Fibroblast of skin of right biceps (primary cell): Measurements from ENCODE around the gene FAM186B.

ENCODE experiments used
- DNase-seq: peaks from one replicate; pipeline ENCODE4 v3.0.0-alpha.2; 2013

FAM186B gene

GRCh38 chr12:49567611-49568441 is 37.6 kb downstream of the FAM186B start, which contains the start of gene MCRS1:
Gene MCRS1 (minus strand): TSS chr12:49568142. CDS start chr12:49566731, 1,411 bp downstream.
- DNase-seq = peak; percentile 91

DNA sequence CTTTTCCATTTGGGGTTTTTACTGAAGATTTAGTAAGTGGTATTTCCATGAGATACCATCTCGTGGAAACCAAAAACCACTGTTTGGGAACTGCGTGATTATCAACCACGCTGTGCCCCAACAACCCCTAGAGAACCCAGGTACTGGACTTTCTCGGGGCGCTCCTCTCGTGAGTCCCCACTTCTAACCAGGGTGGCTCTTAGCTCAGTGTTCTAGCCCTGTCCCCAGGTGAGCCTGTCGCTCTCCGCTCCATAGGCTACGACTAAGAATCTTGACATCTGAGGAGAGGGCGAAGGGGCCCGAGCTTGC is 38.2 kb downstream of the FAM186B start:
- no peak for DNase-seq

DNA sequence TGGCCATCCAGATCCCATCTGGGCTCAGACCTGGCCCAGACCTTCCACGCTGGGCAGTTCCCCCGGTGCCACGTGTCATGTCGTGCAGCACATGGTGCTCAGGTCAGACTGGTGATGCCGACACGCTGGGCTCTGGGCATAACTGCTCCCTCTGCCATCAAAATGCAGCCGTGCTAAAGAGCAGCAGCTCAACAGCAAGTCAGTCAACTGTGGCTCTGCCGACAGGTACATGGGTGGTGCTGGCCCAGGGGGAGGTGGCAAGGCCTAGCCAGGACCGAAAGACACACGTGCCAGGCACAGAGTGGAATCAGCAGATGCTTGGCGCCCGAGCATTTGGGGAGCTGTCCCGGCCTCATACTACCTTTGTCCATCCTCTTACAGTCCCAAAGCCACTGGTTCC is 39.1 kb downstream of the FAM186B start:
- no peak for DNase-seq

DNA sequence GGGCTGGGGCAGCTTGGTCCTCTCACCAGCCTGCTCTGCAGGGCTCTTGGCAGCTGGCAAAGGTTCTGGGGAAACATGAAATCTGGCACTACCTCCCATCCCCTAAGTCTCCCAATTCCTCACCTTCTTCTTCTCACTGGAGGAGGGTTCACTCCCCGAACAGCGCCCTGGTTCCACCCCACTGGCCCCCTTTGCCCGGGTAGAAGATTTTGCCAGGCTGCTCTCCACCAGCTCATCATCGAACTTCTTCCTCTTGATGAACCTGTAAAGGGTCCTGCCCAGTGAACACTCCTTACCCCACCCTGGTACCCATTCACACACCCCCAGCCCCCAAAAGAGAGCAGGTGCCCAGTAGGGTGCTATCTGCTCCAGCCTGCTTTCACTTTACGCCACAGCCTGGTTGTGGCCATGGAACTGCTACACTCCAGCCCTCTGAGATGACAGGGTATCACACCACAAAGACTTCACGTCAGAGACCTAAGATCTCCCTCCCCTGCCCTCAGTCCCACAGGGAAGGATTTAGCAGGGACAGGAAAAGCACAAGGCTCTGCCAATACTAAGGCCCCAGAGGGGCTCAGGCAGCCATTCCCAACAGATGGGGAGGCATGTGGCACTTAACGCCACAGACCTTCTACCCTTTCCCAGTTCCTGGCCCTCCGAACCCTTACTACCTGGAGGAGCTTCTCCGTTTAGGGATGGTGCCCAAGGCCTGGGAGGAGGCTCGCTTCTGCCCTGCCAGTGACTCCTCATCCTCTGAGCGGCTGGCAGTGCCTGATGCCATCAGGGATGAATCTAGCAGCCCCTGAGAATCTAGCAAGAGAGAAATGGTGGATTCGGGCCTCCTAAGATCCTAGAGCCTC is 39.8 kb downstream of the FAM186B start:
- no peak for DNase-seq

- DNase-seq = no peak
Observed at GRCh38 chr12:49564686-49565405, 40.6 kb downstream of the FAM186B start.

DNA sequence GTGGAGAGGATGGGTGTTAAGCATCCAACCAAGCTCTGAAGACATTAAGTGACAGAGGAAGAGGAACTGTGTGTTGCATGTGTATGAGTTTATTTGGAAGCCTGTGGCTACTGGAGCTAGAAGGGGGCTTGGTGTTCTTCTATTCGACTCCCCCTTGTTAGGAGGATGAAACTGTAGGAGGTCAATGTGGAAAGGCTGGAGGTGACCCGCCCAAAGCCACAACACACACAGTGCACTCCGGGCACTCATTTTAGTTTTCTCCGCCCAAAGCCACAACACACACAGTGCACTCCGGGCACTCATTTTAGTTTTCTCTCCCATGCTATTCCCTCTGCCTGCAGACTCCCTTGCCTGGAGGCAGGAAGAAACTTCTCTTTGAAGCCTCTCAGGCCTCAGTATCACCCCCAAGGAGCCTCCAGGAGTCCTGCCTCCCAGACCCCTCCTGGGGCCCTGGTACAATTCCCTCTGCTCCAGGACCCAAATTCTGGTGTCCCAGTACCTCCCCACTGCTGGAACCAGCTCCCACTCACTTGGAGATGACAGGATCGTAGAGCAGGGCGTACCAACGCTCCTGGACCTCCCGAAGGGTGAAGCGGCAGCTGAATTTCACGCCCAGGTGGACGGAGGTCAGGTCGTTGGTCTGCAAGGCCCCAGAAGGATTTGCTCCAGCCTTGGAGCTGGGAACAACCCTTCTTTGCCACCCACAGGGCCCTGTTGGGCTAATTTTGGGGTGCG is 41.3 kb downstream of the FAM186B start:
- DNase-seq = no peak

DNA sequence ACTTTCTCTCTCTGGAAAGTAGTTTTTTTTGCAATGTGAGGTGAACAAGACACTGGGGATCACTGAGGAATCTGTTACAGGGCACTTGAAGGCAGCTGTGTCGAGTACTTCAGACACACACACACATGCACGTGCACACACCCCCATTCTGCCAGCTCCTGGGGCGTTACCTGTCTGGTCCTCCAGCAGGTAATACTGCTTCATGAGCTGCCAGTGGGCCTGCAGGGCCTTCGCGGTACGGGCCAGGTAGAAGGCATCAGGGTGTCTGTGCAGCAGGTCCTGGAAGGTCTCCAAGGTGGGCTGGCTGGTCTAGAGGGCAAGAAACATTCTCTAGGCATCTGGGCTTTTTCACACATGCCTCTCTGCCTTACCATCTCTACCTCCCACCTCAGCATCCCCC is 42.6 kb downstream of the FAM186B start:
- no peak for DNase-seq

GRCh38 chr12:49562233-49562632 is 43.2 kb downstream of the FAM186B start:
- DNase-seq = no peak

DNA sequence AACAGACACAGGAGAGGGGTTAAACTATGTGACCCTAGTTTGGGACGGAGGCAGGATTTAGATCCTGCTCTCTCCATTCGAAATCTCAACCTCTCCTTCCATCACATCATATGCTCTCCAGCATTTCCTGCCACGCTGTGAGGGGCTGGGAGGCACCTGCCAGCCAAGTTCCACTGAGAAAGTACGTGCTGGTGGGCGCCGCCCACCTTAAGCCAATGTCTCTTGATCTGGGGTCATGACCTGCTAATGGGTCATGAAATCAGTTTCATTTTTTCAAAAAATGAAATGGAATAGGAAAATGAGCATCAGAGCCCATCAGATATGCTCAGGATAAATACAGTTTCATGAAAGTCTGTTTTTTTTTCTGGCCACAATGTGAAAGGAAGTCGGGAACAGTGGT is 44.7 kb downstream of the FAM186B start:
- DNase-seq = no peak

DNA sequence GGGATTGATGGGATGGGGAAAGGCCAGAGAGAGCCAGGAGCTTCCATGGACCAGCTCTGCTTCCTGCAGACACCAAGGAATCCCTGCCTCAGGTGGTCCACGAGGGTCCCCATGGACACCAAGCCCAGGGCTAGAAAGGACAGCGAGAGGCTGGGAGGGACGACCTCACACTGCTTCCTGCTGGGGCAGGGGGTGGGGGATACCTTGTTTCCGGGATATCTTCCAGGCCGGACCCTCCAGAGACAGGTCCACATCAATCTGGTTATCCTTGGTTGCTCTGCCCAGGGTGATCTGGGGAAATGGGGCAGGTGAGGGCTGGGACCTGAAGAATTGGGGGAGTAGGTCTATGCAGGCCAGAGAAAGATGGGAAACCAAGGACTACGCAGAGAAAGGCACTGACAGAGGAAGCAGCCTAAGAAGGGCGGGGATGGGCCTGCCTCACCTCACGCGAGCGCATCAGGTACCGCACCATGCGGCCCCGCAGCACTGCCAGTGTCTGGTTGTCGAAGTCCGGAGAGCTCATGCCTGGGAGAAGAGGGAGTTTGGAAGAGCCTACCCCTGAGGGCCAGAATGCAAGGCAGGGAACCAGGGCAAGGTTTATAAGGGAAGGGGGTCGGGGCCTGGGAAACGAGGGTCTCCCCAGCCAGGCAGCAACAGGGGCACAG is 46.3 kb downstream of the FAM186B start:
- no peak for DNase-seq

DNA sequence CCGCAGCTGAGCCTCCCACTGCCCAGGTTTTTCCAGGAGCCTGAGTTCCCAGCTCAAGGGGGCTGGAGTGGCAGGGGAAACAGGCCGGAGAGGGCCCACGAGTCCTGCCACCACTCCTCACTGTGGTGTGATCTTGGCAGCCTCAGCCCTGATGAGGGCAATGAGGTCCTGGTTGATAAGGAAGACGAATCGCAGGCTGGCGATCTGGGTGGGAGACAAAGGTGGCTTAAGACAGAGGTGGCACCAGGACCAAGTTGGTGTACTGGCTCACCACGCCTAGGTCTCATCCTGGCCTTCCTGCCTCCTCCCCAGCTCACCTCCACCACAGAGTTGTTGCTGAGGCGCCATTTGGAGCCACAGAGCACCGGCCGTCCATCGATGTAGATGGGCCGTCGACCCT is 46.9 kb downstream of the FAM186B start:
- DNase-seq = no peak

- DNase-seq = no peak
Observed at GRCh38 chr12:49557917-49558215, 47.6 kb downstream of the FAM186B start.

DNA sequence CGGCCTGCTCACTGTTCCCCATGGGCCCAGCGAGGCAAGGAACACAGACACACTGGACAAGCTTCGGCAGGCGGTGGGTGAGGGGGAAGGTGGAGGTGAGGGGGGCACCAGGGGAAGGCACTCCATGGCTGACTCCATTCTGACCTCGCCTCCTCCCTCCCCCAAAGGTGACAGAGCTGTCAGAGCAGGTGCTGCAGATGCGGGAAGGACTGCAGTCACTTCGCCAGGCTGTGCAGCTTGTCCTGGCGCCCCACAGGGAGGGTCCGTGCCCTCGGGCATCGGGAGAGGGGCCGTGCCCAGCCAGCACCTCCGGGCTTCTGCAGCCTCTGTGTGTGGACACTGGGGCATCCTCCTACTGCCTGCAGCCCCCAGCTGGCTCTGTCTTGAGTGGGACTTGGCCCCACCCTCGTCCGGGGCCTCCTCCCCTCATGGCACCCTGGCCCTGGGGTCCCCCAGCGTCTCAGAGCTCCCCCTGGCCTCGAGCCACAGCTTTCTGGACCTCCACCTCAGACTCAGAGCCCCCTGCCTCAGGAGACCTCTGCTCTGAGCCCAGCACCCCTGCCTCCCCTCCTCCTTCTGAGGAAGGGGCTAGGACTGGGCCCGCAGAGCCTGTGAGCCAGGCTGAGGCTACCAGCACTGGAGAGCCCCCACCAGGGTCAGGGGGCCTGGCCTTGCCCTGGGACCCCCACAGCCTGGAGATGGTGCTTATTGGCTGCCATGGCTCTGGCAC is 48.1 kb downstream of the FAM186B start:
- no peak for DNase-seq

- no peak for DNase-seq
Observed at GRCh38 chr12:49556391-49557186, 48.9 kb downstream of the FAM186B start.

GRCh38 chr12:49555631-49556390 is 49.6 kb downstream of the FAM186B start:
- no peak for DNase-seq

DNA sequence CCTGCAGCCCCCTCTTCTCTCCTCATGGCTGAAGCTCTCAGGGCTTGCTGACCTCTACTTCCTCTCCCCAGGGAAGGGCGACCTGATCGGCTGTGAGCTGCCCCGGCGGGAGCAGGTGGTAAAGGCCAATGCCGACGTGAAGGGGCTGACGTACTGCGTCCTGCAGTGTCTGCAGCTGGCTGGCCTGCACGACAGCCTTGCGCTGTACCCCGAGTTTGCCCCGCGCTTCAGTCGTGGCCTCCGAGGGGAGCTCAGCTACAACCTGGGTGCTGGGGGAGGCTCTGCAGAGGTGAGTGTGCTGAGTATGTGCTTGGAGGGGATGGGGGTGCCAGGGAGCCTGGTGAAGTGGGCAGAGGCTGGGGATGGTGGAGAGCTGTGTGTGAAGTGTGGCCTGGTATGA is 51.2 kb downstream of the FAM186B start:
- DNase-seq = no peak

GRCh38 chr12:49553512-49554088 is 51.8 kb downstream of the FAM186B start:
- peak; percentile 17 for DNase-seq

- DNase-seq = no peak
Observed at GRCh38 chr12:49552899-49553298, 52.5 kb downstream of the FAM186B start.

DNA sequence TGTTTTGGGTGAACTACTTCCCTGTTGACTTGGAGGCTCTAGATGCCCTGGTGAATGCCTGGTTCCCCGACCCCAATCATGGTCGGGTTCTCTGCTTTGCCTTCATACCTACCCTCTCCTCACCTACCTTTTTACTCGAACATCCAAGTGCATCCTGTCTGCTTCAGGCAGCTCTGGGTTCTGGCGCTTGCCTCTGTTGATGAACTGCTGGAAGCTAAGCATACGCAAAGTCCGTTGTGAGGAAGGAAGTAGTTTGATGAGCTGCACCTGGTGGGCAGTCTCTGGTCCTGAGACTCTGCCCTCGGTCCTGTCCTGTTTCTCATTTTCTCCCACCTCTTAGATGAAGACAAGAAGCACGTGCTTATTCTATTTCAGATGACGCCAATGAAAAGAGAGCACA is 53.0 kb downstream of the FAM186B start:
- DNase-seq = no peak

DNA sequence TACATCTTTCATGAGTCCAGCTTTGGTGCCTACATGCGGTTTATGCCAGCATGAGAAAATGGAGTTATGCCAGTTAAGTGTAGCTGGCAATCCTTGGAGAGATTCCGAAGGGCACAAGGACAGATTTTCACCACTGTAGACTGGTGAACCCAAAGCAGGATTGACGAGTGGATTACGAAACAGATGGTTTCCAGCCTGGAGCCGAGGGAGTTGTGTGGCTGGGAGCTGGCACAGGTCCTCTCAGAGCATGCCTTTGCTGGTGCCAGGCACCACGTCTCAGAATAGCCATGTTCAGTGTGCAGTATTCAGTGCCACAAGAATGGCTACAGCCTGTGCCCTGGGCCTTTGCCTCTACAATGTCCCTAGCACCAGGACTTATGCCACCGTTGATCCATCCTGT is 53.4 kb downstream of the FAM186B start:
- DNase-seq = no peak
